A549 treated with GW870086 at 1 μM for 4 hours (cell line): Measurements from ENCODE around the gene BCL2L12. TPM values are rescaled to one million over a fixed set of nuclear protein-coding genes. Genes with fewer than 3 reads are reported as not detected.

Experiments used
- total RNA-seq: library from RNA; stranded (reverse); fragments of 200-300 nt; extraction: Qiagen RNA extraction; gene quantifications from 5 replicates; pipeline ENCODE4 v1.2.3, GENCODE V29; 2022; ENCODE audit warnings: low read depth

Gene BCL2L12
- 55.5 to 73.8 TPM (median 71.1 TPM) in 5 replicates for total RNA-seq

GRCh38 chr19:49665351-49666119 is at the start of gene BCL2L12, which contains the start of gene IRF3:
TSS of gene BCL2L12 (plus strand) at chr19:49665933. CDS start at chr19:49666693, 760 bp downstream.
TSS of gene IRF3 (minus strand) at chr19:49665857. CDS start at chr19:49664838, 1,019 bp downstream.

GRCh38 chr19:49640113-49640898 is 25.4 kb upstream of the BCL2L12 start, which contains the start of gene RRAS:
TSS of gene RRAS (minus strand) at chr19:49640143. CDS start at chr19:49640098, 45 bp downstream.

GRCh38 chr19:49641688-49642491 is 23.8 kb upstream of the BCL2L12 start, which contains the start of gene SCAF1:
TSS of gene SCAF1 (plus strand) at chr19:49642209. CDS start at chr19:49645027, 2,818 bp downstream.

GRCh38 chr19:49677231-49677900 is 11.6 kb downstream of the BCL2L12 start, which contains the start of gene PRMT1:
TSS of gene PRMT1 (plus strand) at chr19:49677271. CDS start at chr19:49677281, 10 bp downstream.

GRCh38 chr19:49689133-49690078 is 23.7 kb downstream of the BCL2L12 start, which contains the start of gene ADM5:
TSS of gene ADM5 (plus strand) at chr19:49689594. CDS start at chr19:49689838, 244 bp downstream.

GRCh38 chr19:49690656-49691242 is 25.0 kb downstream of the BCL2L12 start, which contains the start of gene CPT1C:
TSS of gene CPT1C (plus strand) at chr19:49691116. CDS start at chr19:49692253, 1,137 bp downstream.

Other genes starting within 250 kb of the BCL2L12 start
- 0.46 TPM in 1 of 5 replicates, not detected in the others for gene PTH2, start 242.5 kb upstream of the BCL2L12 start, total RNA-seq
- 0.08 to 0.30 TPM (median 0.14 TPM) in 5 replicates for gene GFY, start 240.5 kb upstream of the BCL2L12 start, total RNA-seq
- 0.51 to 0.57 TPM (median 0.53 TPM) in 5 replicates for gene SLC17A7, start 224.4 kb upstream of the BCL2L12 start, total RNA-seq
- gene PIH1D1, start 214.1 kb upstream of the BCL2L12 start, total RNA-seq = 89.3 to 95.7 TPM (median 93.6 TPM) in 5 replicates
- 19.5 to 25.6 TPM (median 23.9 TPM) in 5 replicates for gene ALDH16A1, start 212.7 kb upstream of the BCL2L12 start, total RNA-seq
- 0.69 to 1.8 TPM (median 1.4 TPM) in 5 replicates for gene FLT3LG, start 191.7 kb upstream of the BCL2L12 start, total RNA-seq
- gene RPL13A, start 178.3 kb upstream of the BCL2L12 start, total RNA-seq = 3,723 to 4,607 TPM (median 4,089 TPM) in 5 replicates
- gene RPS11, start 169.5 kb upstream of the BCL2L12 start, total RNA-seq = 3,748 to 4,968 TPM (median 3,902 TPM) in 5 replicates
- gene FCGRT, start 153.3 kb upstream of the BCL2L12 start, total RNA-seq = 21.0 to 33.8 TPM (median 29.8 TPM) in 5 replicates
- 1.2 to 2.3 TPM (median 2.1 TPM) in 5 replicates for gene RCN3, start 137.9 kb upstream of the BCL2L12 start, total RNA-seq
- 91.1 to 111 TPM (median 104 TPM) in 5 replicates for gene NOSIP, start 85.4 kb upstream of the BCL2L12 start, total RNA-seq
- gene PRRG2, start 84.6 kb upstream of the BCL2L12 start, total RNA-seq = 0.45 to 0.95 TPM (median 0.87 TPM) in 5 replicates
- 28.9 to 36.4 TPM (median 34.4 TPM) in 5 replicates for gene PRR12, start 74.8 kb upstream of the BCL2L12 start, total RNA-seq
- gene RRAS, start 25.8 kb upstream of the BCL2L12 start, total RNA-seq = 112 to 160 TPM (median 157 TPM) in 5 replicates
- gene SCAF1, start 23.7 kb upstream of the BCL2L12 start, total RNA-seq = 47.8 to 68.4 TPM (median 63.0 TPM) in 5 replicates
- 85.2 to 107 TPM (median 102 TPM) in 5 replicates for gene IRF3, start 76 bp upstream of the BCL2L12 start, total RNA-seq
- 397 to 431 TPM (median 408 TPM) in 5 replicates for gene PRMT1, start 11.3 kb downstream of the BCL2L12 start, total RNA-seq
- 3.7 to 6.1 TPM (median 5.6 TPM) in 5 replicates for gene ADM5, start 23.7 kb downstream of the BCL2L12 start, total RNA-seq
- 10.9 to 14.2 TPM (median 13.2 TPM) in 5 replicates for gene CPT1C, start 25.2 kb downstream of the BCL2L12 start, total RNA-seq
- not detected in 5 replicates for gene TSKS, start 97.4 kb downstream of the BCL2L12 start, total RNA-seq
- gene AP2A1, start 101.1 kb downstream of the BCL2L12 start, total RNA-seq = 43.4 to 57.5 TPM (median 54.4 TPM) in 5 replicates
- gene FUZ, start 147.4 kb downstream of the BCL2L12 start, total RNA-seq = 11.6 to 16.0 TPM (median 15.7 TPM) in 5 replicates
- gene MED25, start 152.4 kb downstream of the BCL2L12 start, total RNA-seq = 47.0 to 71.0 TPM (median 64.1 TPM) in 5 replicates
- gene PTOV1, start 185.2 kb downstream of the BCL2L12 start, total RNA-seq = 116 to 154 TPM (median 143 TPM) in 5 replicates
- gene PNKP, start 201.6 kb downstream of the BCL2L12 start, total RNA-seq = 42.7 to 54.0 TPM (median 49.8 TPM) in 5 replicates
- gene AKT1S1, start 211.4 kb downstream of the BCL2L12 start, total RNA-seq = 69.2 to 117 TPM (median 106 TPM) in 5 replicates
- 18.5 to 21.8 TPM (median 20.4 TPM) in 5 replicates for gene TBC1D17, start 211.8 kb downstream of the BCL2L12 start, total RNA-seq
- 0.51 to 1.4 TPM (median 0.71 TPM) in 5 replicates for gene IL4I1, start 231.0 kb downstream of the BCL2L12 start, total RNA-seq